HL-60 (cell line): Measurements from ENCODE around the gene APOC1.

ENCODE experiments used
- CTCF ChIP-seq: IDR thresholded peaks from one replicate; pipeline ENCODE4 v1.5.1; 2011; ENCODE audit warnings: low read length, control low read depth, inconsistent platforms; ENCODE audit not compliant: insufficient read depth
- GABPA ChIP-seq: IDR thresholded peaks from 2 replicates; pipeline ENCODE4 v1.6.1; 2012; ENCODE audit warnings: low read depth
- POLR2AphosphoS5 ChIP-seq: IDR thresholded peaks from 2 replicates; pipeline ENCODE4 v1.6.1; 2012; ENCODE audit warnings: low read depth
- REST ChIP-seq: IDR thresholded peaks from 2 replicates; pipeline ENCODE4 v1.6.1; 2012; ENCODE audit warnings: low read depth; ENCODE audit not compliant: insufficient replicate concordance

- TF ChIP-seq REST (no peak), CTCF (no peak), POLR2AphosphoS5 (no peak), GABPA (no peak)
Observed at GRCh38 chr19:44878120-44878865, 36.1 kb upstream of the APOC1 start.
